Aorta (tissue), 5 donors: ENCODE measurements around the gene NLGN1. TPM values are rescaled to one million over a fixed set of nuclear protein-coding genes. Genes with fewer than 3 reads are reported as not detected.

Source experiments
- ATAC-seq: fragments of 200-7000 bp; cut with Tn5 transposase; one replicate; pipeline ENCODE4 v1.9.1; 2022; ENCODE audit warnings: moderate library complexity; ENCODE audit not compliant: low FRiP score
- DNase-seq, 2 donors: peaks; one replicate each; pipeline ENCODE4 v3.0.0-alpha.2; 2020
- H3K27ac ChIP-seq, 2 donors: one replicate each; pipeline ENCODE4 v1.5.1; 2013; ENCODE audit warnings: low read length in 2 of 2, mild to moderate bottlenecking in 2 of 2, moderate library complexity in 2 of 2, control low read depth in 1 of 2, inconsistent platforms in 1 of 2, low read depth in 1 of 2
- H3K27me3 ChIP-seq, 2 donors: one replicate each; pipeline ENCODE4 v1.6.1; 2013; ENCODE audit warnings: control low read depth in 1 of 2, low read length in 1 of 2, mild to moderate bottlenecking in 1 of 2, moderate library complexity in 1 of 2; ENCODE audit not compliant: insufficient read depth in 2 of 2, control insufficient read depth in 1 of 2
- H3K36me3 ChIP-seq, 2 donors: one replicate each; pipeline ENCODE4 v1.6.1; 2013; ENCODE audit warnings: control low read depth in 1 of 2, low read length in 1 of 2, mild to moderate bottlenecking in 1 of 2; ENCODE audit not compliant: insufficient read depth in 2 of 2, control insufficient read depth in 1 of 2
- H3K4me1 ChIP-seq, 2 donors: one replicate each; pipeline ENCODE4 v1.6.1; 2013; ENCODE audit warnings: low read length in 2 of 2, control low read depth in 1 of 2, mild to moderate bottlenecking in 1 of 2, moderate library complexity in 1 of 2; ENCODE audit not compliant: insufficient read depth in 2 of 2, control insufficient read depth in 1 of 2
- H3K4me3 ChIP-seq, 2 donors: one replicate each; pipeline ENCODE4 v1.5.1; 2013; ENCODE audit warnings: low read length in 2 of 2, control low read depth in 1 of 2, mild to moderate bottlenecking in 1 of 2
- H3K9me3 ChIP-seq: one replicate; pipeline ENCODE4 v1.6.1; 2013; ENCODE audit warnings: mild to moderate bottlenecking, low read length; ENCODE audit not compliant: control insufficient read depth
- whole genome bisulfite sequencing, 2 donors: extraction: QIAGEN DNeasy Blood & Tissue Kit; methylation state at CpG; one replicate each; pipeline ENCODE4 v1.1.7; 2013; 5-methylcytosine and 5-hydroxymethylcytosine counted together
- intact Hi-C, 2 donors: fragments of 100-400 bp; cut with DNase I; formaldehyde crosslinking; loops; one replicate each; pipeline versions ENCODE4 v1.14.2 to v1.15.0; 2022
- polyA plus RNA-seq, 2 donors: library from polyadenylated mRNA; stranded (reverse); fragments of 200-250 nt; gene quantifications; one replicate each; pipeline ENCODE4 v1.2.3, GENCODE V29; 2013
- total RNA-seq, 2 donors: library from RNA; stranded (reverse); fragmentation: NEBNext Ultra II Directional; extraction: Animal tissue kit (Norgen Biotek cat#: 25700); gene quantifications; one replicate each; pipeline ENCODE4 v1.2.1, GENCODE V29; 2021
- donor health status: healthy with polysubstance abuse.
- donor health status: Bipolar disorder and iron deficiency.
- donor health status: DM: no; HTN: no; CAD: no.
- donor health status: DM: no; HTN: no; CAD: no.
- donor health status: DM: yes; HTN: yes; CAD: no.

The NLGN1 gene
- total and polyA plus RNA-seq, 4 donors: 0.50 to 20.0 (median 8.6) TPM

DNA sequence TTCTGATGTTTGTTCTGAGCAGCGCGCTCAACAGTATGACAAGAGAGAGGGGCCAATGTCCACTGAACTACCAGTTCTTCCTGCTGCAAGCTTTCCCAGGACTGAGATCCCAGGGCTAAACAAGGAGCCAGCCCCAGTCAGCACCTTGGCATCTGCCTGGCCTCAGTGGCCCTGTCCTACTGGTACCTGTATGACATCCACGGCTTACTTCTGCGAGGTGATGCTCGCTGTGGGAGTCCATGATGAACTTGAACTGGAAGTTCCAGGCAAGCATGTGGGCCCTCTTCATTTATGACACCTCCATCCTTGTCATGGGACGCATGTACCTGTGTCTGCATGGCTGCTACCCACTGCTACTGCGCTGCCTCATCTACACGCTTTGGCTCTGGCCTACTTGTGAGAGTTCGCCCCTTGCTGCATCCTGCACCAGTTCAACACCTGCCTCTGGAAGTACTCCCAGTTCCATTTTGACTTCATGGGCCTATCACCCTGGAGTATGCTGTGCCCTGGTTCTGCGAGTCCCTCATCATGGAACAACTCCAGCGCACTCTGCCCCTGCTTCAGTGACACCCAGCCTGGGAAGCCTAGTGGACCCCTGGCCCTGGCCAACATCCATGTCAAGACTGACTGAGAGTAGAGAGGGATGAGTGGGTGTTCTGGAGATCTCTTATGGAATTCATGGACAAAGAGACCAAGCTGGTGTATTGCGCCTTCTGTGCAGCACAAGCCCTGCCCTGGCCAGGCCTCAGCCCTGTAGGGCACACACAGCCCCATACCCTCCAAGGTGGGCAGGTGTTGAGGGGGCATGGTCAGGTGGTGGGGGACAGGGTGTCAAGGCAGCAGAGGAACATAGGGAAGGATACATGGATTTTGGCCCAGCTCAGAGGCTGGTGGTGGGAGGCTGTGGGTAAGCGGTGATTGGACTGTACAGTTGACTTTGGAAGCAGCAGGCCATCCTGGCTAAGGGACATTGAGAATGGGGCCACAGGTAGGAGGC, 246.8 kb downstream of the NLGN1 start:
- 98 to 100% methylated on average over 13 of the region's 13 CpGs for WGBS, 2 donors
- H3K4me1 ChIP-seq: no peaks in the 10 kb centered on the region
- no peak overlapping the region for H3K4me3 ChIP-seq
- intact Hi-C loops: no loop called here
- peak; percentile 51 for ATAC-seq
- H3K36me3 ChIP-seq: no peaks in the 10 kb centered on the region
- H3K27me3 ChIP-seq: no peaks in the 10 kb centered on the region
- no peak overlapping the region for H3K27ac ChIP-seq
- peak in 1 of 2 donors; percentile 38 for DNase-seq
- H3K9me3 ChIP-seq: no peaks in the 10 kb centered on the region

GRCh38 chr3:173650596-173650995, 253.1 kb downstream of the NLGN1 start:
- Histone ChIP-seq H3K4me3 (no peak overlapping the region), H3K27me3 (no peaks in the 10 kb centered on the region), H3K36me3 (no peaks in the 10 kb centered on the region), H3K27ac (no peak overlapping the region), H3K9me3 (no peaks in the 10 kb centered on the region), H3K4me1 (no peaks in the 10 kb centered on the region)
- WGBS, 2 donors: 80 to 82% methylated on average over 1 of the region's 1 CpG
- intact Hi-C loops: no loop called here
- ATAC-seq: no peak
- DNase-seq: no peak

DNA sequence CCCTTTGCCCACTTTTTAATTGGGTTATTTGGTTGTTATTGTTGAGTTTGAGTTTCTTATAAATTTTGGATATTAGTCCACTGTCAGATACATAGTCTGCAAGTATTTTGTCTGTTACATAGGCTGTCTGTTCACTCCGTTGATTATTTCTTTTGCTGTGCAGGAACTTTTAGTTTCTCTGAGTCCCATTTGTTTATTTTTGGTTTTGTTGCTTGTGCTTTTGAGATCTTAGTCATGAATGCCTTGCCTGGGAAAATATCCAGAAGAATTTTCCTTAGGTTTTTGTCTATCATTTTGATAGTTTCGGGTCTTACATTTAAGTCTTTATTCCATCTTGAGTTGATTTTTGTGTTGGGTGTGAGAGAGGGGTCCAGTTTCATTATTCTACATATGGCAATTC, 254.5 kb downstream of the NLGN1 start:
- no peak for DNase-seq

DNA sequence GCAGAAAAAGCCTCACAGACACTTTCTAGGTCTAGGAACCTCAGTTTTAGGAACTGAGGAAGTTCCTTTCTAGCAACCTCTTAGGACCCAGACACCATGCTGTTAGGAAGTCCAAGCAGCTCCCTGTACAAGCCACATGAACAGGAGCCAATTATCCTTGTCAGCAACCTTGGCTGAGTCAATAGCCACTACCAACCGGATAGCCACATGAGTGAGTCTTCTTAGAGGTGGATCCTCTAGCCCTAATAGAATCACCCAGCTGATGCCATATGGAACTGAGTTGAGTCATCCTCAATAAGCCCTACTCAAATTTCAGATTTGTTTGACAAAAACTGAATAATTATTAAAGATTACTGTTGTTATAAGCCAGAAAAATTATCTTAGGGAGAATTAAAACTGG, 256.2 kb downstream of the NLGN1 start:
- Histone ChIP-seq H3K27me3 (no peaks in the 10 kb centered on the region), H3K27ac (no peak overlapping the region), H3K4me1 (no peaks in the 10 kb centered on the region), H3K36me3 (no peaks in the 10 kb centered on the region), H3K4me3 (no peak overlapping the region), H3K9me3 (no peaks in the 10 kb centered on the region)
- ATAC-seq (no peak), DNase-seq (no peak)
- 93 to 100% methylated on average over 1 of the region's 1 CpG for WGBS, 2 donors
- intact Hi-C loops: no loop called here

More for the DNA sequence above, 254.5 kb downstream of the NLGN1 start:
- Histone ChIP-seq H3K4me1 (no peaks in the 10 kb centered on the region), H3K9me3 (no peaks in the 10 kb centered on the region), H3K27me3 (no peaks in the 10 kb centered on the region), H3K4me3 (no peak overlapping the region), H3K27ac (no peak overlapping the region), H3K36me3 (no peaks in the 10 kb centered on the region)
- WGBS, 2 donors: 72 to 73% methylated on average over 2 of the region's 2 CpGs
- intact Hi-C loops: no loop called here
- ATAC-seq: no peak

- H3K27ac ChIP-seq: no peak overlapping the region
- no peaks in the 10 kb centered on the region for H3K27me3 ChIP-seq
- no peak for DNase-seq
- H3K9me3 ChIP-seq: no peaks in the 10 kb centered on the region
- intact Hi-C loops: no loop called here
- ATAC-seq: no peak
- H3K4me3 ChIP-seq: no peak overlapping the region
- H3K36me3 ChIP-seq: no peaks in the 10 kb centered on the region
- WGBS, 2 donors: 51 to 60% methylated on average over 2 of the region's 2 CpGs
- no peaks in the 10 kb centered on the region for H3K4me1 ChIP-seq
Observed at GRCh38 chr3:173659972-173660371, 262.4 kb downstream of the NLGN1 start.

DNA sequence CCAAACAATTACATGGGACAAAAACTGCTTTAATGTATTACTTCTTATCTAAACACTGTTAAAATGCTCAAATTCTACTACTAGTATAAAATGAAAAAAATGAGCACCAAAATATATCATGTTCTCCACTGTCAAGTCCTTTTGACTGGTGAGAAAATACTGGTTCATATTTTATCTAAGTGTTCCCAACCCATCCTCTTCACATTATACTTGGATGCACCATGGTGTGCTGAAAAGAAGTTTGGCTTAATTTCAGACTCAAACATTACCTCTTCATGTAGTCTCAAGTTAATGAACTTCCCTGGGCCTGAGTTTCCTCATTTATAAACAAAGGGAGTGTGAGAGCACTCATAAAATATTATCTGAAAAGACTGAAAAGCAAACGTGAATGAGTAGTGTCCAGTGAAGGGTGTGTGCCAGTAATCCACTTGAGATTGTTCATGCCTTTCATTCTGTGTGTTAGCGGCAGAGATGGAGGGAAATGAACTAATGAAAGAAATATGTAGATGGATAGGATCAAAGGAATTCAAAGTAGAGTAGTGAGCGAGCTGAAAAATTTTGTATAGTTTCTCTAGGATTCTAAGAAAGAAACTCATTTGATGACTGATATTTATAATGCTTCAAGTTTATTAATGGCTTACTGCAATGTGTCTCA, 263.2 kb downstream of the NLGN1 start:
- DNase-seq (no peak), ATAC-seq (no peak)
- intact Hi-C loops: no loop called here
- WGBS, 2 donors: 21 to 25% methylated on average over 3 of the region's 3 CpGs
- Histone ChIP-seq H3K9me3 (no peaks in the 10 kb centered on the region), H3K4me3 (no peak overlapping the region), H3K27me3 (no peaks in the 10 kb centered on the region), H3K4me1 (no peaks in the 10 kb centered on the region), H3K27ac (no peak overlapping the region), H3K36me3 (no peaks in the 10 kb centered on the region)

DNA sequence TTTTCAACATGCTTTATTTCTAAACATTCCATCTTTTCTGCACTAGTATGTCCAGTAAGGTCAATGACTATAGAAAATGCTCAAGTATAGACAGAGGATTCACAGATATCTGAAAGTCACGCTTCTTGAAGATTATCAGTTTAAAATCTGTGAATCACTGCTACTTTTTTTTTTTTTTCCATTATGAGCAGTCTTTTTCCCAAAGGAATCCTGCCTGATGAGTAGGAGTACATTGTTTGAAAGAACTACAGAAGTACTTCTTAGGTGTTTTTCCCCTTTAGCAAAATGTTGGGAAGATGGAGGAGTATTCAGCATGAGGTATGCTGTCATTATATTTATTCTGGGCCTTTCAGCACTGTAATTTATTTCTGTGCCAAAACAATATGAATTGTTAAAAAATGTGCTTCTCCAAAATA, 266.2 kb downstream of the NLGN1 start:
- ATAC-seq: no peak
- WGBS, 2 donors: 24 to 42% methylated on average over 1 of the region's 1 CpG
- intact Hi-C loops: no loop called here
- no peak for DNase-seq
- no peak overlapping the region for H3K27ac ChIP-seq
- H3K4me3 ChIP-seq: no peak overlapping the region
- H3K36me3 ChIP-seq: no peaks in the 10 kb centered on the region
- no peaks in the 10 kb centered on the region for H3K27me3 ChIP-seq
- H3K4me1 ChIP-seq: no peaks in the 10 kb centered on the region
- H3K9me3 ChIP-seq: no peaks in the 10 kb centered on the region

- intact Hi-C loops: no loop called here
- no peak for ATAC-seq
Observed at GRCh38 chr3:173676094-173676493, 278.6 kb downstream of the NLGN1 start.

More at GRCh38 chr3:173676094-173676493, 278.6 kb downstream of the NLGN1 start:
- Histone ChIP-seq H3K27ac (no peak overlapping the region), H3K4me1 (no peaks in the 10 kb centered on the region), H3K9me3 (no peaks in the 10 kb centered on the region), H3K36me3 (no peaks in the 10 kb centered on the region), H3K27me3 (no peaks in the 10 kb centered on the region), H3K4me3 (no peak overlapping the region)
- DNase-seq: no peak
- WGBS, 2 donors: 73 to 85% methylated on average over 1 of the region's 1 CpG
